Stomach smooth muscle (tissue), 2 donors: ENCODE results near the gene FAM174B.

Source experiments
- H3K27ac ChIP-seq: one replicate; pipeline ENCODE4 v1.7.0; 2013; ENCODE audit warnings: mild to moderate bottlenecking, low read length, inconsistent platforms
- H3K27me3 ChIP-seq, 2 donors: one replicate each; pipeline ENCODE4 v1.7.0; 2013; ENCODE audit warnings: low read length in 2 of 2; ENCODE audit not compliant: insufficient read depth in 2 of 2, control insufficient read depth in 1 of 2
- H3K36me3 ChIP-seq, 2 donors: one replicate each; pipeline ENCODE4 v1.7.0; 2013; ENCODE audit warnings: low read length in 2 of 2; ENCODE audit not compliant: control insufficient read depth in 2 of 2, insufficient read depth in 2 of 2
- H3K4me1 ChIP-seq: one replicate; pipeline ENCODE4 v1.7.0; 2013; ENCODE audit warnings: low read length; ENCODE audit not compliant: control insufficient read depth, insufficient read depth
- H3K4me3 ChIP-seq, 2 donors: one replicate each; pipeline ENCODE4 v1.7.0; 2013; ENCODE audit warnings: low read length in 2 of 2
- H3K9ac ChIP-seq, 2 donors: one replicate each; pipeline ENCODE4 v1.7.0; 2013; ENCODE audit warnings: low read length in 2 of 2, mild to moderate bottlenecking in 1 of 2
- H3K9me3 ChIP-seq, 2 donors: one replicate each; pipeline ENCODE4 v1.7.0; 2013; ENCODE audit warnings: low read length in 2 of 2; ENCODE audit not compliant: control insufficient read depth in 2 of 2
- donor health status: healthy.
- donor health status: Pancreatic carcinoma.

FAM174B gene

DNA sequence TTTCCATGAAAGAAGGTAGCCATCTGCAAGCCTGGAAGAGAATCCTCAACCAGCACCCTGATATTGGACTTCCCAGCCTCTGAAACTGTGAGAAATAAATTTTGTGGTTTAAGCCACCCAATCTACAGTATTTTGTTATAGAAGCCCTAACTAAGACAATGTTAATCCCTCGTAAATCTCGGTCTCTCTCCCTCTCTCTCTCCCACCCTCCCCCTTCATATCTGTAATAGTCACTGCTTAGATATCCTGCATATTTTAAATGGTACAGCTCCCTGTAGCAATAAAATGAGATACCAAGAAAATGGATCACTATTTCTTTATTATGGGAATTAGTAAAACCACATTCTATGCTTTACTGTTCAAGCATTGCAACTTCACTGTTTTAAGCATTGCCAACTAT lies 21.0 kb upstream of the FAM174B start:
- Histone ChIP-seq H3K9me3 (no peaks in the 10 kb centered on the region), H3K27ac (no peak overlapping the region), H3K4me3 (no peak overlapping the region), H3K4me1 (no peaks in the 10 kb centered on the region), H3K9ac (no peak overlapping the region), H3K27me3 (no peaks in the 10 kb centered on the region), H3K36me3 (no peaks in the 10 kb centered on the region)

DNA sequence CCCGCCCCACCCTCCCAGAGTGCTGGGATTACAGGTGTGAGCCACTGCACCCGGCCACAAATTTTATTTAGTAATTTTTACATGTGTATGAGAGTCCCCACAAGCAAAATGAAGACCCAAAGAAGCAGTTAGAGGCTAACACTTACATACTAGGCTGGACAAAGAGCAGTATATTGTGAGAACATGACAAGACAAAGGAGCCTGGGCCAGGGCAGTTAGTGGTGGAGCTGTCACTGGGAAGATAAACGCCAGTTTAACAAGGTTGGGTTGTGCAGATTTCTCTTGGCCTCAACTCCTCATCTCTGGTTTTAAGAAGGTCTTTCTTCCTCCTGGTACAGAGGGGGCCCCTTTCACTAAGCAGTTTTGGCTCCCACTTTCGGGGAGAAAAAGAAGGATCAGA lies 19.9 kb upstream of the FAM174B start:
- Histone ChIP-seq H3K4me3 (no peak overlapping the region), H3K9ac (no peak overlapping the region), H3K27ac (no peak overlapping the region), H3K4me1 (no peaks in the 10 kb centered on the region), H3K27me3 (no peaks in the 10 kb centered on the region), H3K36me3 (no peaks in the 10 kb centered on the region), H3K9me3 (no peaks in the 10 kb centered on the region)

DNA sequence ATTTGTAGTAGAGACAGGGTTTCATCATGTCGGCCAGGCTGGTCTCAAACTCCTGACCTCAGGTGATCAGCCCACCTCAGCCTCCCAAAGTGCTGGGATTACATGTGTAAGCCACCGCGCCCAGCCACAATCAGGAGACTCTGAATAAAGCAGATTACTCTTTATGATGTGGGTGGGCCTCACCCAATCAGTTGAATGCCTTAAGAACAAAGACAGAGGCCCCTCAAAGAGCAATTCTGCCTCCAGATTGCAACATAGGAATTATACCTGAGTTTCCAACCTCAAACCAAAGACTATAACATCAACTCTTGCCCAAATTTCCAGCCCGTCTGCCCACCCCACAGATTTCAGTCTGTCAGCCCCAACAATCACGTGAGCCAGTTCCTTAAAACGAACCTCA lies 18.8 kb upstream of the FAM174B start:
- H3K9me3 ChIP-seq, result no peaks in the 10 kb centered on the region
- H3K27ac ChIP-seq, result no peak overlapping the region
- no peaks in the 10 kb centered on the region for H3K4me1 ChIP-seq
- H3K27me3 ChIP-seq, result no peaks in the 10 kb centered on the region
- no peak overlapping the region for H3K9ac ChIP-seq
- no peak overlapping the region for H3K4me3 ChIP-seq
- no peaks in the 10 kb centered on the region for H3K36me3 ChIP-seq

DNA sequence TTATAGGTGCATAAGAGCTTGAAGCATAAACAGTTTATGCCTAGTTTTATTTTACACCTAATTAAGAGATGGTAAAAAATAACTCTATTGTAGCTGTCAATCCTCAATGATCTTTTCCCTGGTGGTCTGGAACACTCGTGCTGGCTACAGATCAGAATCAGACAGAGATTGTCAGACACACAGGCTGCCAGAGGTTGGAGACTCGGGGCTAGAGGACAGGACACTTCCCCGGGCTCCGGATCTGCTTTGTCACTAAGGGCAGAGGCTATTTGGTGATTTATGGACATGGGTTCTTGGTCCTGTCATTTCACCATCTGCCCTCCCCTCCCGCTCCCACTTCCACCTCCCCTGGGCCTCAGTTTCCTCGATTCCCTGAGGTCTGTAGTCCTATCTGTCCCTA lies 16.5 kb upstream of the FAM174B start:
- H3K4me3 ChIP-seq, result no peak overlapping the region
- H3K27ac ChIP-seq, result no peak overlapping the region
- no peaks in the 10 kb centered on the region for H3K9me3 ChIP-seq
- H3K27me3 ChIP-seq, result no peaks in the 10 kb centered on the region
- H3K4me1 ChIP-seq, result peaks cover 9% of the 10 kb centered on the region
- H3K36me3 ChIP-seq, result no peaks in the 10 kb centered on the region
- H3K9ac ChIP-seq, result no peak overlapping the region

DNA sequence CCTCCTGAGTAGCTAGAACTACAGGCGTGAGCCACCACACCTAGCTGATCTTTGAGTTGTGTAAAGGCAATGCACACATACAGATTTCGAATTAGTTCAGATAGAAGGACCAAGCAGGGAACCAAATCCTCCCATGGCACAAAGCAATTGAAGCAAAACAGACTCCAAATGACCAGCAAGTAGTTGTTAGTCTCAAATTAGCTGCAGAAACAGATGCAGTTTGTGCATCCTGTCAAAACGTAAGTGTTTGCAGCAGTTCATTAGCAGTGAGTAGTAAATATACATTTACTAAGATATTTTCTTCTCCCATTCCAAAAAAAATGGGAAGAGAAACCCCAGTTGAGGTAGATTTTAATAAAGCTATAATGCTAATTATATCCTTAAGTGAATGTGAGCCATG lies 15.8 kb upstream of the FAM174B start:
- Histone ChIP-seq H3K27me3 (no peaks in the 10 kb centered on the region), H3K36me3 (no peaks in the 10 kb centered on the region), H3K9me3 (no peaks in the 10 kb centered on the region), H3K4me3 (no peak overlapping the region), H3K9ac (no peak overlapping the region), H3K27ac (no peak overlapping the region), H3K4me1 (peaks cover 15% of the 10 kb centered on the region)

DNA sequence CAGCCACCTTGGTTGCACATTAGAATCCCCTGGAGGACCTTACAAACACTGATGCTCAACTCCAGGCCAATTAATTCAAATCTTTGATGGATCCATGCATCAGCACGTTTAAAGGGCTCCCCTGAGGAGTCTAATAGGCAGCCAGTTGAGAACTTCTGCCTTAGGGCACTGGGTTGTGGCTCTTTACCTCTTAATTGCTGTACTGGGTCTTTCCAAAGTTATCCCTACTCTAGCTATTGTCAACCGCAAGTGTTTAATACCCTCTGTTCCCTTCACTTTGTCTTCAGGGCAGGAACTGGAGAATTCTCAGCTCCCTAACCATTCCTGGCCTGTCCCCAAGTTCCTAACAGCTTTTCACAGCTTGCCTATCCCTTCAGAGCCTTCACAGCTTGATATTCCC lies 15.0 kb upstream of the FAM174B start:
- Histone ChIP-seq H3K9me3 (no peaks in the 10 kb centered on the region), H3K36me3 (no peaks in the 10 kb centered on the region), H3K4me1 (peaks cover 22% of the 10 kb centered on the region), H3K27me3 (no peaks in the 10 kb centered on the region), H3K27ac (no peak overlapping the region), H3K4me3 (no peak overlapping the region), H3K9ac (no peak overlapping the region)

DNA sequence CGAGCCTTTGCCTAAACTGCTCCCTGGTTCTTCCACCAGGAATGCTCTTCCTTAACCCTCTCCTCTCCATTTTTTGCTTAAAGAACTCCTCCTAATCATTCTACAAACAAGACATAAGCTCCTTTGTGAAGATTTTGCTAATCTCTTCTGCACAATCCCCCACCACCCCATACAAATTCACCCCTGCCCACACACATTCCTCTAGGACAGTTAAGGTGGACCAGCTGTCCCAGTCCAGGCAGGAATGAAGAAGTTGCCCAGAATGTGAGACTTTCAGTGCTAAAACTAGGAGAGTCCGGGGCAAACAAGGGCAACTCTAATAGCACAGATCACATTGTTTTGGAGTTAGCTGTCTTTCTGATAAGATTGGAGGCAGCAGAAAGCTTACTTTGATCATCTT lies 13.9 kb upstream of the FAM174B start:
- Histone ChIP-seq H3K4me1 (peaks cover 30% of the 10 kb centered on the region), H3K27me3 (no peaks in the 10 kb centered on the region), H3K9me3 (no peaks in the 10 kb centered on the region), H3K36me3 (no peaks in the 10 kb centered on the region), H3K9ac (no peak overlapping the region), H3K27ac (no peak overlapping the region), H3K4me3 (no peak overlapping the region)

DNA sequence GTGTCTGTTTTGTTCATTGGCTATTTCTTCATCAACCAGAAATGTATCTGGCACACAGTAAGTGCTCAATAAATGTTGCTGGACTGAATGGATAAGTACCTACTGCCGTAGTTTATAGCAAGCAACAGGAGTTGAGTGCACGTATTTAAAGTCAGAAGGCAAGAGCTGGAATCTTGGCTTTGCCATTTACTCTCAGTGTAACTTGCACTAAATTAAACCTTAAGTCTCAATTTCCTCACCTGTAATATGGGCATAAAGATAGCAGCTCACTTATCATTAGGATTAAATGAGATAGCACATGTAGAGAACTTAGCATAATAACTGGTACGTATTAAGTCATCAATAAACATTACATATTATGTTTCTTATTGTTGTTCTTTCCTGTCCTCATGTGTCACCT lies 13.0 kb upstream of the FAM174B start:
- no peak overlapping the region for H3K4me3 ChIP-seq
- no peaks in the 10 kb centered on the region for H3K27me3 ChIP-seq
- H3K9ac ChIP-seq, result no peak overlapping the region
- H3K36me3 ChIP-seq, result no peaks in the 10 kb centered on the region
- no peaks in the 10 kb centered on the region for H3K9me3 ChIP-seq
- H3K4me1 ChIP-seq, result peaks cover 38% of the 10 kb centered on the region
- no peak overlapping the region for H3K27ac ChIP-seq

DNA sequence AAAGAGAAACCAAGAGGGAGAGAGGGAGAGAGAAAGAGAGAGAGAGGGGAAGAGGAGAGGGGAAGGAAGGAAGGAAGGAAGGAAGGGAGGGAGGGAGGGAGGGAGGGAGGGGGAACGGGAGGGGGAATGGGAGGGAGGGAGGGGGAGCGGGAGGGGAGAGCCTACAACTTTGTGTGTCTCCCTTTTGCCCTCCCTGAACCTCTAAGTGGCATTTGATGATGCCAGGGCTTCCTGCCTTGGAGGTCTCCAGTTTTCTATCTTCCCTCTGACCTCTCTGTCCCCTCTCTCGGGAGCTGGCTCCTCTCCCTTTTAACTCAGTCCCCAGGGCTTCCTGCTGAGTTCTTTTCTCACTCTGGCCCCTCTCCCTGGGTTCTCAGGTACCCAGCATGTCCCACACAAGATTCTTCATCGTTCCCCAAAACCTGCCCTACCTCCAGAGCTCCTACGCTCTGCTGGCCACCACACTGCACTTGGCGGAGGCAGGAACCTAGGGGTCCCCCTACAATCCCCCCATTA lies 12.5 kb upstream of the FAM174B start:
- Histone ChIP-seq H3K36me3 (no peaks in the 10 kb centered on the region), H3K9me3 (no peaks in the 10 kb centered on the region), H3K27ac (peak overlapping the region; percentile 70), H3K9ac (no peak overlapping the region), H3K4me3 (peak overlapping the region in 1 of 2 donors; percentile 61), H3K4me1 (peaks cover 38% of the 10 kb centered on the region), H3K27me3 (no peaks in the 10 kb centered on the region)

DNA sequence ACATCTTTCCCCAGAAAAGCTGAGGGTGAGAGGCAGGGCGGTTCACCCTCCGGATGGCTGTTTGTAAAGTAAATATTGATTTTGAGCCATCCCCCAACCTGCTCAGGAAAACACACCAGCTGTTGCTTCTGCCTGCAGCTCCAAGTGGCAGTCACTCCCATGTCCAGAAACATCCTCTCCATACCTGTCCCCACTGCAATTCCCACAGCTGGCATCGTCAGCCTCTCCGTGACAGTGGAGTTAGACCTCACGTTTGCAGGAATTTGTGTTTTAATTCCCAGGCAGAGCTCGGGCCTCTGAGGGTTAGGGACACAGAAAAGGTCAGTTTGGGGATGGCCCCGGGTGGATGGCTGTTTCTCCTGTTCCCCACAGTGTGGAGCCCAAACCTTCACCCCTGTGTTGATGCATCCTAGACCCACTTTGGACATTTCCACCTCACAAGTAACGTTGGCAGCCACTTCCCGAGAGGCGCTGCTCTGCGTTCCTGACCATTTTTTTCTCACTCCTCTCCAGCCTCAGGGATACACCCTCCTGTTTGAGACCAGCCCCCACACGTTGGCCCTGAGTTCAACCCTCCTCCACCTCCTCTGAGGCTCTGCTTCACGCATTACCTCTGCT lies 11.8 kb upstream of the FAM174B start:
- Histone ChIP-seq H3K27ac (peak overlapping the region; percentile 70), H3K4me1 (peaks cover 38% of the 10 kb centered on the region), H3K9me3 (no peaks in the 10 kb centered on the region), H3K36me3 (no peaks in the 10 kb centered on the region), H3K27me3 (no peaks in the 10 kb centered on the region), H3K9ac (peak overlapping the region in 1 of 2 donors; percentile 36), H3K4me3 (peak overlapping the region in 1 of 2 donors; percentile 61)

DNA sequence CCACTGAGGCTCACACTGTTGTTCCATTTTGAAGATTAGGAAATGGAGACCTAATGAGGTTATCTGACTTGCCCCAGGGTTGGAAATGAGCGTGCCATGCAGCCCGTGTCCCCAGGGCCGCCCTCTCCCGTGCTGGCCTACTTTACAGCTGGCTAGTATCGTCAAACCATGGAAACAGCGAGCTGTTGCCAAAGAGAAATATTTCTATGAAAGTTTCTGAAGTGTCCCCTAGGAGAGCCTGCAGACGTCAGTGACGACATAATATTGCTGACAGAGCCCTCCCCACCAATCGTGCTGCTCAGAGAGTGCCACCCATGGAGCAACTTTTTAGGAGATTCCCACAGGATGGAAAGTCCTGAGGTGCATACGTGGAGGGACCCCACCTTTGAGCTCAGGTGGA lies 11.2 kb upstream of the FAM174B start:
- Histone ChIP-seq H3K36me3 (no peaks in the 10 kb centered on the region), H3K4me3 (peak overlapping the region; percentile 23 to 61), H3K27me3 (no peaks in the 10 kb centered on the region), H3K4me1 (peaks cover 38% of the 10 kb centered on the region), H3K9me3 (no peaks in the 10 kb centered on the region), H3K9ac (no peak overlapping the region), H3K27ac (peak overlapping the region; percentile 70)
